Prostate gland (tissue), 2 donors: ENCODE measurements around the gene IFI6. TPM values are rescaled to one million over a fixed set of nuclear protein-coding genes. Genes with fewer than 3 reads are reported as not detected.

Source experiments
- DNase-seq: peaks from one replicate; pipeline ENCODE4 v3.0.0-alpha.2; 2019; ENCODE audit warnings: low spot score
- H3K27ac ChIP-seq, 2 donors: fragments of 200-600 bp; sonication (generic); 2 replicates each; pipeline ENCODE4 v1.5.1; 2017 to 2019
- H3K27me3 ChIP-seq: fragments of 200-600 bp; sonication (generic); replicated peaks from 2 replicates; pipeline ENCODE4 v1.5.1; 2019; ENCODE audit not compliant: insufficient read depth
- H3K36me3 ChIP-seq, 2 donors: fragments of 200-600 bp; sonication (generic); 1 replicate in 1 of 2; 2 replicates in 1 of 2; pipeline versions ENCODE4 v1.5.1 to v1.8.1; 2017 to 2019
- H3K4me1 ChIP-seq: fragments of 200-600 bp; sonication (generic); replicated peaks from 2 replicates; pipeline ENCODE4 v1.5.1; 2019
- H3K4me3 ChIP-seq, 2 donors: fragments of 200-600 bp; sonication (generic); 2 replicates each; pipeline ENCODE4 v1.5.1; 2017 to 2019
- H3K9me3 ChIP-seq: fragments of 200-600 bp; sonication (generic); 2 replicates; pipeline ENCODE4 v1.5.1; 2017
- POLR2A ChIP-seq: fragments of 450-650 bp; IDR thresholded peaks from one replicate; pipeline ENCODE4 v1.6.1; 2016; ENCODE audit warnings: antibody characterized with exemption, mild to moderate bottlenecking
- POLR2AphosphoS5 ChIP-seq: sonication (generic); formaldehyde crosslinking; IDR thresholded peaks from one replicate; pipeline ENCODE4 v1.6.1; 2017; ENCODE audit warnings: antibody characterized with exemption
- WGBS: methylation state at CpG from one replicate; pipeline ENCODE4 v1.1.5; 2018; 5-methylcytosine and 5-hydroxymethylcytosine counted together
- intact Hi-C: fragments of 100-400 bp; cut with DNase I; formaldehyde crosslinking; loops from one replicate; pipeline ENCODE4 v1.14.2; 2022
- small RNA-seq, 2 donors: library from RNA; depleted of rRNA; stranded (forward); fragments of <200 nt; gene quantifications; one replicate each; pipeline ENCODE3, GENCODE V24; 2016
- total RNA-seq, 2 donors: library from RNA; depleted of rRNA; stranded (reverse); fragments of >200 nt; gene quantifications; one replicate each; pipeline ENCODE4 v1.1.0, GENCODE V29; 2016
- TF ChIP-seq, protein P1 (sequence below), 4 experiments: fragments of 200-600 bp in 2 of 4; fragments of 450-650 bp in 2 of 4; sonication (generic) in 2 of 4; IDR thresholded peaks; 1 replicate in 3 of 4; 2 replicates in 1 of 4; pipeline ENCODE4 v1.5.1; 2016 to 2019; ENCODE audit warnings: antibody characterized with exemption in 4 of 4, mild to moderate bottlenecking in 2 of 4, moderate library complexity in 2 of 4

Gene IFI6
- total RNA-seq, 2 donors from 2014 or later = 40.4 to 274 TPM

DNA sequence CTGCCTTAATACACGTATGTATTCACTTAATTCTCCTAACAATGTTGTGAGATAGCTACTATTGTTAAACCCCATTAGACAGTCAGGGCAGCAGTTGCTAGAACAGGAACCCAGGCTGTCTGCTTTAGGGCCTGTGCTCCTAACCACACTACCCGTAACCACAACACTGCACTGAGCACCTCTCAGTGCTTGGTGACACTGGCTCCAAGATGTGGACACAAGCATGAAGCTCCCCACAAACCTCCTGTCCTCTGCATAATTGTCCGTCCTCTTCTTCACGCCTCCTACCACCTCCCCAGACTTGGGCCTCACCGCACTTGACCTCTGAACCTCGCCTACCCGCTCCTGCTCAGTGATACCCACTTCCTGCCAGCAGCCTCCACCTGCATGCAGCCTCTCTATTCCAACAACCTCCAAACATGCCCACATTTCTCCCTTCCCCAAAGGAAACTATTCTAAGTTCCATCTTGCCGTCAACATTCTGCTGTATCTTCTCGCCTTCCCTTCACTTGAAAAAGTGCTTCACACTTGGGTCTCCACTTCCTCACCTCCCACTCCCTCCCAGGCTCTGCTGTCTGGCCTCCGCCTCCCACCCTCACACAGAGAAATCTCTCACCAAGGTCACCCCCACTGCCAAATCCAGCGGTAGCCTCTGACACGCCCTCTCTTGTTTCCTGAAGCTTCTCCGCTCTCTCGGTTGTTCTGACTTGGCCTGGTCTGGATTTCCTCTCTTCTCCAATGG is 53.5 kb downstream of the IFI6 start:
- no peaks in the 10 kb centered on the region for H3K36me3 ChIP-seq
- H3K27me3 ChIP-seq = no peaks in the 10 kb centered on the region
- H3K27ac ChIP-seq = no peak overlapping the region
- DNase-seq = no peak
- no peaks in the 10 kb centered on the region for H3K4me1 ChIP-seq
- H3K9me3 ChIP-seq = no peaks in the 10 kb centered on the region
- no peak overlapping the region for H3K4me3 ChIP-seq
- TF ChIP-seq POLR2A (no peak), POLR2AphosphoS5 (no peak)
- TF ChIP-seq, protein P1, sequence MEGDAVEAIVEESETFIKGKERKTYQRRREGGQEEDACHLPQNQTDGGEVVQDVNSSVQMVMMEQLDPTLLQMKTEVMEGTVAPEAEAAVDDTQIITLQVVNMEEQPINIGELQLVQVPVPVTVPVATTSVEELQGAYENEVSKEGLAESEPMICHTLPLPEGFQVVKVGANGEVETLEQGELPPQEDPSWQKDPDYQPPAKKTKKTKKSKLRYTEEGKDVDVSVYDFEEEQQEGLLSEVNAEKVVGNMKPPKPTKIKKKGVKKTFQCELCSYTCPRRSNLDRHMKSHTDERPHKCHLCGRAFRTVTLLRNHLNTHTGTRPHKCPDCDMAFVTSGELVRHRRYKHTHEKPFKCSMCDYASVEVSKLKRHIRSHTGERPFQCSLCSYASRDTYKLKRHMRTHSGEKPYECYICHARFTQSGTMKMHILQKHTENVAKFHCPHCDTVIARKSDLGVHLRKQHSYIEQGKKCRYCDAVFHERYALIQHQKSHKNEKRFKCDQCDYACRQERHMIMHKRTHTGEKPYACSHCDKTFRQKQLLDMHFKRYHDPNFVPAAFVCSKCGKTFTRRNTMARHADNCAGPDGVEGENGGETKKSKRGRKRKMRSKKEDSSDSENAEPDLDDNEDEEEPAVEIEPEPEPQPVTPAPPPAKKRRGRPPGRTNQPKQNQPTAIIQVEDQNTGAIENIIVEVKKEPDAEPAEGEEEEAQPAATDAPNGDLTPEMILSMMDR (IDR thresholded peaks at IDR 0.05) = no peak
- WGBS = 79% methylated on average over 14 of the region's 14 CpGs
- intact Hi-C loops = no loop called here

DNA sequence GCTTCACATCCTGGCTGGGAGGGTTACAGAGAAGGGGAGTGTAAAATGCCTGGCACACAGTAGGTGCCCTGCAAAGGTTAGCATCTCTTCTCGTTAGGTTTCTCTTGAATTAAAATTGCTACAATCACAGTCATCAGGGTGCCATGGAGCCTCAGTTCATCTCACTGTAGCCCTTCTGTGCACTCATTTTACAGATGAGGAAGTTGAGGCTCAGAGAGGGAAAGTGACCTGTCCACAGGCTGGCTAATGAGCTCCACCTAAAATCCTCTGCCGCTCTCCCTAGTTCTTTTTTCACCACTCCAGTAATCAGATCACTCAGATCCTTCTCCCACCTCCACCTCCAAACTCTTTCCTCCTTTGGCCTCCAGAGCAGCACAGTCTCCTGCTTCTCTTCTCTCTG is 54.6 kb downstream of the IFI6 start:
- no peak overlapping the region for H3K27ac ChIP-seq
- WGBS = 88% methylated on average over 2 of the region's 2 CpGs
- no peak for DNase-seq
- no peaks in the 10 kb centered on the region for H3K9me3 ChIP-seq
- no peaks in the 10 kb centered on the region for H3K4me1 ChIP-seq
- H3K4me3 ChIP-seq = no peak overlapping the region
- no peaks in the 10 kb centered on the region for H3K36me3 ChIP-seq
- TF ChIP-seq POLR2A = no peak
- no peak for TF ChIP-seq POLR2AphosphoS5
- TF ChIP-seq, protein P1 (IDR thresholded peaks at IDR 0.05) = no peak
- no peaks in the 10 kb centered on the region for H3K27me3 ChIP-seq
- intact Hi-C loops = no loop called here

DNA sequence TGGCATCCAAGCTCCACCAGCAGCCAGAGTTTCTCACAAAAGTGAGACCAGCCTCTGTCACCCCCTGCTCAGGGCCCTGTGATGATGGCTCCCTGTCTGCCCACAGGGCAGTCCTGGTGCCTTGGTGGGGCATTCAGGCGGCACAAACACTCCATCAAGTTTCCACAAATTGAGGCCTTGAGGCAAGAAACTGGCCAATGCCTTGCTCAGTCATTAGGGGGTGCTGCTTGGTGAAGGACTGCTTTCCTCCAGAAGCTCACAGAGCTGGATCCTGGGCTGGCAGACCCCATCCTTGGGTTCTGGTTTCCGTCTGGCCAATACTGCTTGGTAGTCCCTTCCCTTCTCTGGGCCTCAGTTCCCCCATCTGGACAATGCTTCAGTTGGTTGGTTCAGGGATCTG is 55.6 kb downstream of the IFI6 start:
- Histone ChIP-seq H3K36me3 (no peaks in the 10 kb centered on the region), H3K27me3 (no peaks in the 10 kb centered on the region), H3K27ac (no peak overlapping the region), H3K4me3 (no peak overlapping the region), H3K4me1 (no peaks in the 10 kb centered on the region), H3K9me3 (no peaks in the 10 kb centered on the region)
- intact Hi-C loops = no loop called here
- no peak for TF ChIP-seq POLR2A
- no peak for TF ChIP-seq POLR2AphosphoS5
- TF ChIP-seq, protein P1 (IDR thresholded peaks at IDR 0.05) = no peak
- 96% methylated on average over 2 of the region's 2 CpGs for WGBS
- no peak for DNase-seq

Small RNA genes lying within 50 kb of the gene (small RNA-seq; reads per million reads assigned to genes)
- gene AL031729.1 (0 reads per million in 2 donors), gene RNU6-424P (0 reads per million in 2 donors), gene RNU6-949P (0 reads per million in 2 donors)

Other genes starting within 250 kb of the IFI6 start
- gene WASF2, start 182.0 kb downstream of the IFI6 start, total RNA-seq = 10 to 100 TPM; 42.0 to 63.6 TPM
- 10 to 100 TPM; 27.1 to 83.7 TPM for gene AHDC1, start 68.0 kb downstream of the IFI6 start, total RNA-seq
- 10 to 100 TPM in 1 of 2 donors, 1 to 10 TPM in 1; 4.0 to 10.8 TPM for gene FGR, start 37.0 kb downstream of the IFI6 start, total RNA-seq
- 10 to 100 TPM in 1 of 2 donors, 1 to 10 TPM in 1; 7.8 to 18.5 TPM for gene FAM76A, start 53.8 kb upstream of the IFI6 start, total RNA-seq
- gene STX12, start 101.0 kb upstream of the IFI6 start, total RNA-seq = 10 to 100 TPM; 53.1 to 64.9 TPM
- 10 to 100 TPM; 37.8 to 64.5 TPM for gene PPP1R8, start 158.6 kb upstream of the IFI6 start, total RNA-seq
- gene THEMIS2, start 200.4 kb upstream of the IFI6 start, total RNA-seq = 100 to 1,000 TPM in 1 of 2 donors, 1 to 10 TPM in 1; 3.6 to 140 TPM
- gene RPA2, start 242.4 kb upstream of the IFI6 start, total RNA-seq = 10 to 100 TPM; 52.6 to 60.6 TPM